ENCODE measurements around the gene TNFAIP2. TPM values are rescaled to one million over a fixed set of nuclear protein-coding genes. Genes with fewer than 3 reads are reported as not detected.

The TNFAIP2 gene
- total RNA-seq, 1 experiment from 2014 or later: 366 TPM

DNA sequence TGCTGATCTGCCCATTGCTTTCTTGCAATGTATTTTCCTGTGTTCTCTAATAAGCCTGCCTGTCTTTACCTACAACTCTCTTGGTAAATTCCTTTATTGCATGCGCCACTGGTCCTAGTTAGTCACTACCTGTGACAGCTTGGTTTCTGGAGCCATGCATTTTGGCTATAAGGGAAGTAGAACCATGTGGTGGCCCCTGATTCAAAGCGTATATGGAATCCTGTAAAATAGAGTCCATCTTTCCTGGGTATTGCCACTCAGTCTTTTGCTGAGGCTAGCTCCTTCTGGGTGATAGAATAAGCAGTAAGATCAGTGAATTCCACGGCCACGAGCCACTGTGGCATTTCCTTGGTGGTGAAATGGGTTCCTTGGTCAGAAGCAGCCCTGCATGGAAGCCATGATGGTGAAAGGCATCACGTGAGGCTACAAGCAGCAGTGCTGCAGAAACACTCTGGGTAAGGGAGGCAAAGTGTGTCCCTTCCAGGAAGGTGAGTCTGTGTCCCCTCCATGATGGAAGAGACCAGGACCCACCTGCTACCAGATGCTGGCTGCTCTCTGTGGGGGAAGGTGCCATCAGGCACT is 19.6 kb downstream of the TNFAIP2 start:
- Histone ChIP-seq H3K4me3 (no peak overlapping the region), H3K9me3 (ENCODE audit: insufficient read depth, low read depth) (no peaks in the 10 kb centered on the region), H3K27ac (peak overlapping the region; percentile 91), H3K4me2 (peak overlapping the region; percentile 74), H3K9me2 (ENCODE audit: insufficient read depth) (no peaks in the 10 kb centered on the region), H4K20me1 (ENCODE audit: insufficient read depth) (no peaks in the 10 kb centered on the region), H3K79me2 (ENCODE audit: low read depth) (no peaks in the 10 kb centered on the region), H3K36me3 (ENCODE audit: low read depth) (no peaks in the 10 kb centered on the region), H3F3A (ENCODE audit: insufficient read depth, low read depth) (peaks cover 72% of the 10 kb centered on the region), H2AFZ (no peak overlapping the region), H3K4me1 (replicated peaks; ENCODE audit: insufficient read depth) (peaks cover 44% of the 10 kb centered on the region), H3K27me3 (ENCODE audit: insufficient read depth, low read depth) (no peaks in the 10 kb centered on the region)
- no peak for TF ChIP-seq EZH2 (IDR thresholded peaks at IDR 0.05; ENCODE audit: low read depth)
- TF ChIP-seq, protein P1, sequence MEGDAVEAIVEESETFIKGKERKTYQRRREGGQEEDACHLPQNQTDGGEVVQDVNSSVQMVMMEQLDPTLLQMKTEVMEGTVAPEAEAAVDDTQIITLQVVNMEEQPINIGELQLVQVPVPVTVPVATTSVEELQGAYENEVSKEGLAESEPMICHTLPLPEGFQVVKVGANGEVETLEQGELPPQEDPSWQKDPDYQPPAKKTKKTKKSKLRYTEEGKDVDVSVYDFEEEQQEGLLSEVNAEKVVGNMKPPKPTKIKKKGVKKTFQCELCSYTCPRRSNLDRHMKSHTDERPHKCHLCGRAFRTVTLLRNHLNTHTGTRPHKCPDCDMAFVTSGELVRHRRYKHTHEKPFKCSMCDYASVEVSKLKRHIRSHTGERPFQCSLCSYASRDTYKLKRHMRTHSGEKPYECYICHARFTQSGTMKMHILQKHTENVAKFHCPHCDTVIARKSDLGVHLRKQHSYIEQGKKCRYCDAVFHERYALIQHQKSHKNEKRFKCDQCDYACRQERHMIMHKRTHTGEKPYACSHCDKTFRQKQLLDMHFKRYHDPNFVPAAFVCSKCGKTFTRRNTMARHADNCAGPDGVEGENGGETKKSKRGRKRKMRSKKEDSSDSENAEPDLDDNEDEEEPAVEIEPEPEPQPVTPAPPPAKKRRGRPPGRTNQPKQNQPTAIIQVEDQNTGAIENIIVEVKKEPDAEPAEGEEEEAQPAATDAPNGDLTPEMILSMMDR (conservative IDR thresholded peaks at IDR 0.05): 0 out of 2 replicates have a peak, but pooled peaks have one; percentile 24
- DNase-seq: peak in 1 of 2 experiments; percentile 46
- no TSS peak for BruUV-seq (replicated peaks)
- CTCF ChIA-PET: interaction anchor here (1.1 to 1.4 kb wide), 3 partner anchors 38 to 153 kb away, joined by 3 to 9 read pairs (median 3); no protein-coding TSS in a partner anchor
- POLR2A ChIA-PET (ENCODE audit: unreplicated experiment): interaction anchor here (0.5 to 0.6 kb wide), 3 partner anchors 57 to 153 kb away, joined by 3 to 7 read pairs (median 6); no protein-coding TSS in a partner anchor
- intact Hi-C loops (cut with micrococcal nuclease; ENCODE audit: unreplicated experiment): loop anchor here (1.0 kb wide), 2 partner anchors 14 to 63 kb away; no protein-coding TSS in a partner anchor

DNA sequence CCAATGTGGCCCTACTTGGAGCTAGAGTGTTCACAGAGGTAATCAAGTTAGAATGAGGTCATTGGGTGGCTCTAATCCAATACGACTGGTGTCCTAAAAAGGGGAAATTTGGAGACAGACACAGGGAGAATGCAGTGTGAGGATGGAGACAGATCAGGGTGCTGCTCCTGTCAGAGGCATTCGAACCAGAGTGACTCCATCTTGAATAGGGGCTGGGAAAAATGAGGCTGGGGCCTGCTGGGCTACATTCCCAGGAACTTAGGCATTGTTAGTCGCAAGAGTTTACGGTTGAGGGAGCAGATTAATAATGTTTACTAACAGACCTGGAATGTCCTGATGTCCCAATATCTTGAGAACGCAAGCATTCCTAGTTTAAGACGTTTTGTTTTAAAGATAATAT is 20.2 kb downstream of the TNFAIP2 start:
- no TSS peak for BruUV-seq (replicated peaks)
- no peak overlapping the region for H2AFZ ChIP-seq
- H3K4me2 ChIP-seq: peak overlapping the region; percentile 74
- H3F3A ChIP-seq (ENCODE audit: insufficient read depth, low read depth): peaks cover 65% of the 10 kb centered on the region
- no peaks in the 10 kb centered on the region for H3K36me3 ChIP-seq (ENCODE audit: low read depth)
- H3K9me3 ChIP-seq (ENCODE audit: insufficient read depth, low read depth): no peaks in the 10 kb centered on the region
- ChIA-PET CTCF (interaction anchor here (0.6 to 1.3 kb wide), 3 partner anchors 39 to 504 kb away, joined by 5 to 14 read pairs (median 9); no protein-coding TSS in a partner anchor), POLR2A (ENCODE audit: unreplicated experiment) (interaction anchor here (0.9 to 1.0 kb wide), 2 partner anchors 14 to 17 kb away, joined by 3 to 7 read pairs; no protein-coding TSS in a partner anchor)
- H3K27me3 ChIP-seq (ENCODE audit: insufficient read depth, low read depth): no peaks in the 10 kb centered on the region
- peak overlapping the region; percentile 91 for H3K27ac ChIP-seq
- intact Hi-C loops (cut with micrococcal nuclease; ENCODE audit: unreplicated experiment): loop anchor here (1.0 kb wide), 2 partner anchors 14 to 63 kb away; no protein-coding TSS in a partner anchor
- H3K79me2 ChIP-seq (ENCODE audit: low read depth): no peaks in the 10 kb centered on the region
- no peak overlapping the region for H3K4me3 ChIP-seq
- H4K20me1 ChIP-seq (ENCODE audit: insufficient read depth): no peaks in the 10 kb centered on the region
- peaks cover 49% of the 10 kb centered on the region for H3K4me1 ChIP-seq (replicated peaks; ENCODE audit: insufficient read depth)
- no peaks in the 10 kb centered on the region for H3K9me2 ChIP-seq (ENCODE audit: insufficient read depth)
- DNase-seq: peak; percentile 77 to 99
- TF ChIP-seq EZH2 (IDR thresholded peaks at IDR 0.05; ENCODE audit: low read depth): no peak
- TF ChIP-seq, protein P1 (conservative IDR thresholded peaks at IDR 0.05): no peak

DNA sequence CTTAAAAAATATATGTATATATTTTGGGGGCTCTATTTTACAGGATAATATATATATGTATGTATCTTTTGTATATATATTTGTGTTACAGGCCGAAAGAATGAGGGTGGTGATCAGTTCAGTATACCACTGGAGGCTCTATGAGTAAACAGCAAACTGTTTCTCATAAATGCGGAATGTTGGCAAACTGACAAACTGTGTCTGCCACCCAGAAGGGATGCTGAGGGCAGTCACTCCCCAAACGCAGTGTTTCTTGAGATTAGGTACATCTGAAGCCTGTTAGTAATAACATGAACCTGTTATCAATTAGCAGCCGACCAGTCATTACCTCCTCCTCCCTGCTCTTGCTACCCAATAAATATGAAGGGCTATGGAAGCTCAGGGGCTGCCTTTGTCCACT is 20.8 kb downstream of the TNFAIP2 start:
- DNase-seq: peak; percentile 77 to 99
- H3K9me2 ChIP-seq (ENCODE audit: insufficient read depth): no peaks in the 10 kb centered on the region
- H3K4me1 ChIP-seq (replicated peaks; ENCODE audit: insufficient read depth): peaks cover 50% of the 10 kb centered on the region
- H3K27me3 ChIP-seq (ENCODE audit: insufficient read depth, low read depth): no peaks in the 10 kb centered on the region
- peak overlapping the region; percentile 74 for H3K4me2 ChIP-seq
- peak overlapping the region; percentile 30; the same call in 1 of the 2 replicates for H3K4me3 ChIP-seq
- H3F3A ChIP-seq (ENCODE audit: insufficient read depth, low read depth): peaks cover 60% of the 10 kb centered on the region
- H4K20me1 ChIP-seq (ENCODE audit: insufficient read depth): no peaks in the 10 kb centered on the region
- H2AFZ ChIP-seq: 0 out of 2 replicates have a peak overlapping the region, but pooled peaks have one; percentile 58
- no peaks in the 10 kb centered on the region for H3K9me3 ChIP-seq (ENCODE audit: insufficient read depth, low read depth)
- ChIA-PET CTCF (interaction anchor here (0.6 to 1.3 kb wide), 2 partner anchors 39 to 140 kb away, joined by 6 to 14 read pairs; no protein-coding TSS in a partner anchor), POLR2A (ENCODE audit: unreplicated experiment) (interaction anchor here (0.6 to 1.0 kb wide), 4 partner anchors 15 to 564 kb away, joined by 3 to 15 read pairs (median 5); no protein-coding TSS in a partner anchor)
- no TSS peak for BruUV-seq (replicated peaks)
- H3K79me2 ChIP-seq (ENCODE audit: low read depth): no peaks in the 10 kb centered on the region
- H3K27ac ChIP-seq: peak overlapping the region; percentile 91
- intact Hi-C loops (cut with micrococcal nuclease; ENCODE audit: unreplicated experiment): loop anchor here (1.0 kb wide), 2 partner anchors 17 to 41 kb away; no protein-coding TSS in a partner anchor
- TF ChIP-seq, protein P1 (conservative IDR thresholded peaks at IDR 0.05): no peak
- no peak for TF ChIP-seq EZH2 (IDR thresholded peaks at IDR 0.05; ENCODE audit: low read depth)
- H3K36me3 ChIP-seq (ENCODE audit: low read depth): no peaks in the 10 kb centered on the region

Data from PC-9 (cell line).